ENCODE results near the gene NUBP2. TPM values are rescaled to one million over a fixed set of nuclear protein-coding genes. Genes with fewer than 3 reads are reported as not detected.

NUBP2 gene
- total RNA-seq, 4 donors from 2014 or later, result 15.3 to 165 (median 59.6) TPM

- intact Hi-C loops (cut with DNase I; ENCODE audit: low total_unique reads) (no loop called here), in situ Hi-C loops (cut with MboI; ENCODE audit: low pct_ligation_motif_present in 1 of 4, low pct_unique_long_range_greater_than_20kb in 1 of 4, low sequenced_read_pairs in 3 of 4) (no loop called here)
- no peaks in the 10 kb centered on the region for H3K9me3 ChIP-seq
- no peaks in the 10 kb centered on the region for H3K27me3 ChIP-seq
- peak within 1 kb of the TSS; percentile 70 to 94 (median 86) for H3K4me3 ChIP-seq
- TF ChIP-seq POLR2AphosphoS5 (IDR thresholded peaks at IDR 0.05), result no peak
- no peak for TF ChIP-seq POLR2A (IDR thresholded peaks at IDR 0.05)
- TF ChIP-seq EP300 (IDR thresholded peaks at IDR 0.05; ENCODE audit: low read depth), result no peak
- TF ChIP-seq CTCF (IDR thresholded peaks at IDR 0.05), result no peak
- 1% methylated on average over 13 of the region's 53 CpGs; no CpG with 5 or more reads in 1 of the 2 donors for WGBS, 2 donors (ENCODE audit: low coverage in 1 of 2)
- peak; percentile 58 for DNase-seq
- peak within 1 kb of the TSS; percentile 95 to 97 (median 96) for H3K27ac ChIP-seq
- H3K36me3 ChIP-seq, result peaks cover 0 to 6% (median 2%) of the 10 kb centered on the region in 4 donors
- H3K4me1 ChIP-seq, result peaks cover 16 to 42% (median 32%) of the 10 kb centered on the region in 4 donors
These were observed 10.3 kb upstream of the NUBP2 start, which contains the start of gene EME2 for GRCh38 chr16:1772362-1772907. EME2 (plus strand) TSS chr16:1772810; CDS start chr16:1773228, 418 bp downstream.

GRCh38 chr16:1772908-1773702 lies 9.7 kb upstream of the NUBP2 start, which contains the start of gene MRPS34:
MRPS34 (minus strand) TSS chr16:1773134; CDS start chr16:1773119, 15 bp downstream.
- H3K36me3 ChIP-seq, result peaks cover 0 to 10% (median 5%) of the 10 kb centered on the region in 4 donors
- no peaks in the 10 kb centered on the region for H3K9me3 ChIP-seq
- H3K4me3 ChIP-seq, result peak within 1 kb of the TSS; percentile 70 to 94 (median 86)
- H3K27ac ChIP-seq, result peak within 1 kb of the TSS; percentile 95 to 97 (median 96)
- intact Hi-C loops (cut with DNase I; ENCODE audit: low total_unique reads) (no loop called here), in situ Hi-C loops (cut with MboI; ENCODE audit: low pct_ligation_motif_present in 1 of 4, low pct_unique_long_range_greater_than_20kb in 1 of 4, low sequenced_read_pairs in 3 of 4) (no loop called here)
- H3K4me1 ChIP-seq, result peaks cover 16 to 42% (median 32%) of the 10 kb centered on the region in 4 donors
- WGBS, 2 donors (ENCODE audit: low coverage in 1 of 2), result 1% methylated on average over 90 of the region's 108 CpGs; no CpG with 5 or more reads in 1 of the 2 donors
- TF ChIP-seq POLR2A (IDR thresholded peaks at IDR 0.05) (peak; percentile 69), EP300 (IDR thresholded peaks at IDR 0.05; ENCODE audit: low read depth) (no peak), POLR2AphosphoS5 (IDR thresholded peaks at IDR 0.05) (peak; percentile 78 to 92 (median 81)), CTCF (IDR thresholded peaks at IDR 0.05) (peak; percentile 81 to 95 (median 84))
- no peaks in the 10 kb centered on the region for H3K27me3 ChIP-seq
- peak; percentile 87 for DNase-seq

GRCh38 chr16:1773703-1774447 lies 8.9 kb upstream of the NUBP2 start:
- in situ Hi-C loops (cut with MboI; ENCODE audit: low pct_ligation_motif_present in 1 of 4, low pct_unique_long_range_greater_than_20kb in 1 of 4, low sequenced_read_pairs in 3 of 4) (no loop called here), intact Hi-C loops (cut with DNase I; ENCODE audit: low total_unique reads) (no loop called here)
- WGBS, 2 donors (ENCODE audit: low coverage in 1 of 2), result 10% methylated on average over 27 of the region's 45 CpGs; no CpG with 5 or more reads in 1 of the 2 donors
- Histone ChIP-seq H3K9me3 (no peaks in the 10 kb centered on the region), H3K27ac (peak overlapping the region; percentile 95 to 97 (median 96)), H3K4me1 (peaks cover 16 to 42% (median 32%) of the 10 kb centered on the region in 4 donors), H3K27me3 (no peaks in the 10 kb centered on the region), H3K4me3 (peak overlapping the region; percentile 70 to 94 (median 86)), H3K36me3 (peaks cover 0 to 10% (median 5%) of the 10 kb centered on the region in 4 donors)
- DNase-seq, result peak; percentile 50
- TF ChIP-seq POLR2A (IDR thresholded peaks at IDR 0.05), result no peak
- TF ChIP-seq POLR2AphosphoS5 (IDR thresholded peaks at IDR 0.05), result no peak
- TF ChIP-seq CTCF (IDR thresholded peaks at IDR 0.05), result no peak
- no peak for TF ChIP-seq EP300 (IDR thresholded peaks at IDR 0.05; ENCODE audit: low read depth)

Data from transverse colon (tissue), 4 donors.